HG02981 (cell line): Measurements from ENCODE around the gene KIAA1217.

Experiments used
- ATAC-seq: cut with Tn5 transposase; IDR thresholded peaks from one replicate; pipeline ENCODE4 v1.9.1; 2021; ENCODE audit warnings: mild to moderate bottlenecking, moderate library complexity; ENCODE audit not compliant: unreplicated experiment

KIAA1217 gene

GRCh38 chr10:24360282-24361127 lies 151.6 kb downstream of the KIAA1217 start:
- peak; percentile 56 for ATAC-seq

- no peak for ATAC-seq
Observed at GRCh38 chr10:24363070-24363469, 154.1 kb downstream of the KIAA1217 start.

GRCh38 chr10:24367688-24368087 lies 158.8 kb downstream of the KIAA1217 start:
- ATAC-seq: no peak

- no peak for ATAC-seq
Observed at GRCh38 chr10:24370877-24371276, 161.9 kb downstream of the KIAA1217 start.

- ATAC-seq: no peak
Observed at GRCh38 chr10:24371396-24371795, 162.5 kb downstream of the KIAA1217 start.

GRCh38 chr10:24374134-24374915 lies 165.4 kb downstream of the KIAA1217 start:
- no peak for ATAC-seq

GRCh38 chr10:24375510-24375909 lies 166.6 kb downstream of the KIAA1217 start:
- no peak for ATAC-seq

GRCh38 chr10:24376731-24377130 lies 167.8 kb downstream of the KIAA1217 start:
- ATAC-seq: no peak

- no peak for ATAC-seq
Observed at GRCh38 chr10:24378126-24378920, 169.4 kb downstream of the KIAA1217 start.

- no peak for ATAC-seq
Observed at GRCh38 chr10:24381235-24382010, 172.5 kb downstream of the KIAA1217 start.

- ATAC-seq: no peak
Observed at GRCh38 chr10:24382045-24382444, 173.1 kb downstream of the KIAA1217 start.

- ATAC-seq: peak; percentile 25
Observed at GRCh38 chr10:24382596-24382978, 173.6 kb downstream of the KIAA1217 start.

GRCh38 chr10:24382979-24383663 lies 174.2 kb downstream of the KIAA1217 start:
- ATAC-seq: peak; percentile 53

- peak; percentile 78 for ATAC-seq
Observed at GRCh38 chr10:24383681-24384106, 174.8 kb downstream of the KIAA1217 start.

- ATAC-seq: no peak
Observed at GRCh38 chr10:24384954-24385353, 176.0 kb downstream of the KIAA1217 start.

- ATAC-seq: no peak
Observed at GRCh38 chr10:24385776-24386175, 176.8 kb downstream of the KIAA1217 start.

GRCh38 chr10:24390146-24390700 lies 181.3 kb downstream of the KIAA1217 start:
- no peak for ATAC-seq

- no peak for ATAC-seq
Observed at GRCh38 chr10:24390746-24391145, 181.8 kb downstream of the KIAA1217 start.

- ATAC-seq: no peak
Observed at GRCh38 chr10:24393201-24393600, 184.3 kb downstream of the KIAA1217 start.
